Naive thymus-derived CD8-positive, alpha-beta T cell (primary cell): Measurements from ENCODE around the gene ZNF197. TPM values are rescaled to one million over a fixed set of nuclear protein-coding genes. Genes with fewer than 3 reads are reported as not detected.

Experiments
- ATAC-seq, 2 donors: fragments of 150-1000 bp; cut with Tn5 transposase in 1 of 2; sonication (Bioruptor Pico), chemical (Tn5 transposase) in 1 of 2; 1 replicate in 1 of 2; 2 replicates in 1 of 2; pipeline ENCODE4 v1.10.0; 2021; ENCODE audit warnings: mild to moderate bottlenecking in 2 of 2, moderate library complexity in 2 of 2
- POLR2A ChIA-PET: fragments of 350-600 bp; sonication (Branson Sonifier 250); formaldehyde crosslinking; loops from one replicate; lab custom pipeline; 2021; ENCODE audit warnings: antibody characterized with exemption; lab: Charles Lee
- DNase-seq, 10 donors: peaks; one replicate each; pipeline versions ENCODE4 v3.0.0 to v3.0.0-alpha.2; 2020 to 2022
- H3K27ac Mint-ChIP-seq, 10 donors: one replicate each; pipeline ENCODE4 v1.8.0; 2020 to 2022; ENCODE audit warnings: mild to moderate bottlenecking in 10 of 10, mixed read lengths in 10 of 10, moderate library complexity in 4 of 10, inconsistent platforms in 1 of 10
- H3K27me3 Mint-ChIP-seq, 5 donors: one replicate each; pipeline ENCODE4 v1.8.0; 2021 to 2022; ENCODE audit warnings: mixed read lengths in 5 of 5
- H3K36me3 Mint-ChIP-seq, 3 donors: one replicate each; pipeline ENCODE4 v1.8.0; 2020 to 2022; ENCODE audit warnings: mixed read lengths in 3 of 3, mild to moderate bottlenecking in 2 of 3, inconsistent platforms in 1 of 3
- H3K4me1 Mint-ChIP-seq, 4 donors: one replicate each; pipeline ENCODE4 v1.8.0; 2021 to 2022; ENCODE audit warnings: mixed read lengths in 4 of 4
- H3K4me3 Mint-ChIP-seq, 10 donors: one replicate each; pipeline ENCODE4 v1.8.0; 2020 to 2022; ENCODE audit warnings: mild to moderate bottlenecking in 10 of 10, mixed read lengths in 10 of 10, moderate library complexity in 6 of 10, inconsistent platforms in 1 of 10
- H3K9me3 Mint-ChIP-seq, 9 donors: one replicate each; pipeline ENCODE4 v1.8.0; 2020 to 2022; ENCODE audit warnings: mixed read lengths in 9 of 9, mild to moderate bottlenecking in 3 of 9, inconsistent platforms in 1 of 9, moderate library complexity in 1 of 9
- polyA plus RNA-seq, 3 donors: library from polyadenylated mRNA; unstranded; fragments of 300-500 nt; fragmentation: Illumina TruSeq; gene quantifications; one replicate each; pipeline ENCODE4 v1.2.3, GENCODE V29; 2021
- total RNA-seq, 8 experiments: library from RNA in 2 of 8; stranded (reverse) in 2 of 8; gene quantifications; one replicate each; pipeline ENCODE4 v1.2.3 and lab custom pipeline; 2021 to 2026

Gene ZNF197
- total and polyA plus RNA-seq, 5 experiments from 2014 or later: 3.2 to 17.2 (median 6.8) TPM

DNA sequence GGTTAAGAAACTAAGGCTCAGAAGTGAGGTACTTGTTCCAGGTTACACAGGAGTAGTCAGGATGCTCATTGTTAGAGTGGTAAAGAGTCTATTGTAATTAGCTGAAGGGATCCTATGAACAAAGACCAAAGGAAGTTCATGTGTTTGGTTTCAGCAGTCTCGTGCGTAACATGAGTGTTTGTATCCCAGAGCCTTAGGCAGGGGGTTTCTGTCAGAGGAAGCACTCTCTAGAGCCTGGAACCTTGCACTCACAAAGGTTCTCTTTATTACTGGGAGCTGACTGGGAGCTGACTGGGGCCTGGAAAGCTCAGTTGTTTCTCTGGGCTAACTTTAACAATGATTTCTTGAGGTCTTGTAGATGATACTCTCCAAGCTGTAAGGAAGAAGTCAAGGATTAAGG lies 3.9 kb downstream of the ZNF197 start:
- peaks cover 11 to 56% (median 40%) of the 10 kb centered on the region in 4 donors for H3K4me1 Mint-ChIP-seq
- H3K27ac Mint-ChIP-seq: no peak overlapping the region
- POLR2A ChIA-PET: no interaction called here
- DNase-seq (no peak), ATAC-seq (no peak)
- H3K9me3 Mint-ChIP-seq: no peaks in the 10 kb centered on the region
- H3K27me3 Mint-ChIP-seq: no peaks in the 10 kb centered on the region
- peaks cover 6 to 58% (median 50%) of the 10 kb centered on the region in 3 donors for H3K36me3 Mint-ChIP-seq
- no peak overlapping the region for H3K4me3 Mint-ChIP-seq

DNA sequence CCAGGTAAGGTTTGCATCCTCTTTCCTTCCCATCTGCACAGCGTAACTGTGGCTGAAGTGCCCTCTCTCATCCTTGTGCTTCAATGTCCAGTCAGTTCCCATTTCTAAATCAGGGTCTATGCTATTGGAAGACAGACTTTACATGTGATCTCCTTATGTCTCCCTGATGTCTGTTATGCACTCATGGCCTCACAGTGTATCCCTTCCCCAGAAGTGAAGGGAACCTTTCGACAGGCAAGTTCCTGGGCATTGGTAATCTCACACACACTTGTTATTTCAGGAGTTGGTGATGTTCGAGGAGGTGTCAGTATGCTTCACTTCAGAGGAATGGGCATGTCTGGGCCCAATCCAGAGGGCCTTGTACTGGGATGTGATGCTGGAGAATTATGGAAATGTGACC lies 7.4 kb downstream of the ZNF197 start:
- Mint-ChIP-seq H3K4me1 (peaks cover 8 to 36% (median 21%) of the 10 kb centered on the region in 4 donors), H3K4me3 (no peak overlapping the region), H3K36me3 (peaks cover 30 to 90% (median 82%) of the 10 kb centered on the region in 3 donors), H3K27me3 (no peaks in the 10 kb centered on the region), H3K27ac (peak overlapping the region in 1 of 10 donors; percentile 76), H3K9me3 (peaks cover 0 to 26% (median 16%) of the 10 kb centered on the region in 9 donors)
- POLR2A ChIA-PET: no interaction called here
- DNase-seq: no peak
- no peak for ATAC-seq

DNA sequence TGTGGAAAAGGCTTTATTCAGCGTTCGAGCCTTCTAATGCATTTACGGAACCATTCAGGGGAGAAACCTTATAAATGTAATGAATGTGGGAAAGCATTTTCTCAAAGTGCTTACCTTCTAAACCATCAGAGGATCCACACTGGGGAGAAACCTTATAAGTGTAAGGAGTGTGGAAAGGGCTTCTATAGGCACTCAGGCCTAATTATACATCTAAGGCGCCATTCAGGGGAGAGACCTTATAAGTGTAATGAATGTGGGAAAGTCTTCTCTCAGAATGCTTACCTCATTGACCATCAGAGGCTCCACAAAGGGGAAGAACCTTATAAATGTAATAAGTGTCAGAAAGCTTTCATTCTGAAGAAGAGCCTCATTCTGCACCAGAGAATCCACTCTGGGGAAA lies 17.5 kb downstream of the ZNF197 start:
- H3K36me3 Mint-ChIP-seq: peaks cover 60 to 86% (median 71%) of the 10 kb centered on the region in 3 donors
- POLR2A ChIA-PET: no interaction called here
- peaks cover 0 to 2% (median 0%) of the 10 kb centered on the region in 4 donors for H3K4me1 Mint-ChIP-seq
- ATAC-seq (no peak), DNase-seq (no peak)
- H3K27ac Mint-ChIP-seq: no peak overlapping the region
- H3K9me3 Mint-ChIP-seq: peaks cover 0 to 95% (median 60%) of the 10 kb centered on the region in 9 donors
- no peaks in the 10 kb centered on the region for H3K27me3 Mint-ChIP-seq
- peak overlapping the region in 1 of 10 donors; percentile 19 for H3K4me3 Mint-ChIP-seq

DNA sequence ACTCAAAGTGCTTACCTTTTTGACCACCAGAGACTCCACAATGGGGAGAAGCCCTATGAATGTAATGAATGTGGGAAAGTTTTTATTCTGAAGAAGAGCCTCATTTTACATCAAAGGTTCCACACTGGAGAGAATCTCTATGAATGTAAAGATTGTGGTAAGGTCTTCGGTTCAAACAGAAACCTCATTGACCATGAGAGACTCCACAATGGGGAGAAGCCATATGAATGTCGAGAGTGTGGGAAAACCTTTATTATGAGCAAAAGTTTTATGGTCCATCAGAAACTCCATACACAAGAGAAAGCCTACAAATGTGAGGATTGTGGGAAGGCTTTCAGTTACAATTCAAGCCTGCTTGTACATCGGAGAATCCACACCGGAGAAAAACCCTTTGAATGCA lies 18.2 kb downstream of the ZNF197 start:
- DNase-seq (no peak), ATAC-seq (no peak)
- Mint-ChIP-seq H3K4me1 (peaks cover 2 to 6% (median 5%) of the 10 kb centered on the region in 4 donors), H3K27me3 (peaks cover 0 to 1% (median 0%) of the 10 kb centered on the region in 5 donors), H3K9me3 (peaks cover 0 to 95% (median 61%) of the 10 kb centered on the region in 9 donors), H3K4me3 (no peak overlapping the region), H3K36me3 (peaks cover 53 to 85% (median 64%) of the 10 kb centered on the region in 3 donors), H3K27ac (no peak overlapping the region)
- POLR2A ChIA-PET: no interaction called here

DNA sequence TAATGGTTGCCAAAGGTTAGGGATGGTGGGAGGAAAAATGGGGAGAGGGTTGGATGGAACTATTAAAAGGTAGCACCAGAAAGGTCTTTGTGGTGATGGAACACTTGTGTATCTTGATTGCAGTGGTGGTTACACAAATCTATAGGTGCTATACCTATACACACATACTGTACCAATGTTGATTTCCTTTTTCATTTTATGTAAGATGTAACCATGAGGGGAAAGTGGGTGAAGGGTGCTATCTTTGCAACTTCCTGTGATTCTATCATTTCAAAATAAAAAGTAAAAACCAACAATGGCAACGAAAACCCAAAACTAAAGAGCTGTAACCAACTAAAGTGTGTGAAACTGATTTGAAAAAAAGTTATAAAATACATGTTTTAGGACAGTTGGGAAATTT lies 22.9 kb downstream of the ZNF197 start:
- H3K27ac Mint-ChIP-seq: peak overlapping the region in 5 of 10 donors; percentile 0 to 49 (median 26)
- peaks cover 28 to 67% (median 47%) of the 10 kb centered on the region in 3 donors for H3K36me3 Mint-ChIP-seq
- POLR2A ChIA-PET: no interaction called here
- ATAC-seq: no peak
- peak overlapping the region; percentile 70 to 88 (median 82) for H3K4me3 Mint-ChIP-seq
- peaks cover 0 to 83% (median 42%) of the 10 kb centered on the region in 9 donors for H3K9me3 Mint-ChIP-seq
- H3K27me3 Mint-ChIP-seq: peaks cover 0 to 2% (median 0%) of the 10 kb centered on the region in 5 donors
- no peak for DNase-seq
- peaks cover 2 to 18% (median 16%) of the 10 kb centered on the region in 4 donors for H3K4me1 Mint-ChIP-seq

DNA sequence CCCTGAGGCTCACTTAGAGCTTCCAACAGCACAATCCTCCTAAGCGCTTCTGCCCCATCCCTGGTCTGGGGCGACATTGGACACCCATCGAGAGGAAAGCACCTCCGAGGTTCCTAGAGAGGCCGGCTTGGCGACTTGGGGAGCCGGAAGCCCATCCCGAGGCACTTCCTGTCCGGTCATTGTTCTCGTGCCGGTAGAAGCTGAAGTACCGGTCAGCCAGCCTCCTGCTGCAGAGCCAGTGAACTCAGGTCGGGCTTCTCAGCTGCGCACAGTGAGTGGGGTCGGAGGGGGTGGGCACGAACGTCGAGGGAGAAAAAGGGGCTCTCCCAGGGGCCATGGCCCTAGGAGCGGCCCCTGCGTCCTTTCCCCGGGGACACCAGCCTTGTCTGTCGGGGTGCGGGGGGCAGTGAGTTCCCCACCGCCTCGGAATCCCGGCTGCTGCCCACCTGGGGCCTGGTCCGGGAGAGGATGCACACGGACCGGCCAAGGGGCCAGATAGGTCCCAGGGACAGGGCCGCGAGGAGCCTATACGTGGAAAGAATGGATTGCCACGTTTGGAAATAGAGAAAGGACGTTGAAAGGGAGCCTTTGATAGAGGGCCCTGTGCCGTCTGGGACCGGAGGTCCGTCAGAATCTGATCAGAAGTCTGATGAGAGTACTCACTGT lies 23.9 kb downstream of the ZNF197 start, which contains the start of gene ZNF35:
Gene ZNF35 (plus strand): TSS at position 169 of the 666 bp plus-strand sequence. CDS start 2,336 bp downstream, outside the sequence.
- Mint-ChIP-seq H3K9me3 (peaks cover 0 to 82% (median 39%) of the 10 kb centered on the region in 9 donors), H3K4me3 (peak within 1 kb of the TSS; percentile 70 to 88 (median 82)), H3K36me3 (peaks cover 29 to 66% (median 46%) of the 10 kb centered on the region in 3 donors), H3K4me1 (peaks cover 2 to 18% (median 16%) of the 10 kb centered on the region in 4 donors), H3K27ac (peak within 1 kb of the TSS in 8 of 10 donors; percentile 37 to 75 (median 51)), H3K27me3 (peaks cover 0 to 2% (median 0%) of the 10 kb centered on the region in 5 donors)
- POLR2A ChIA-PET: no interaction called here
- DNase-seq (peak in 1 of 10 donors; percentile 22), ATAC-seq (peak in 1 of 2 donors; percentile 23)

DNA sequence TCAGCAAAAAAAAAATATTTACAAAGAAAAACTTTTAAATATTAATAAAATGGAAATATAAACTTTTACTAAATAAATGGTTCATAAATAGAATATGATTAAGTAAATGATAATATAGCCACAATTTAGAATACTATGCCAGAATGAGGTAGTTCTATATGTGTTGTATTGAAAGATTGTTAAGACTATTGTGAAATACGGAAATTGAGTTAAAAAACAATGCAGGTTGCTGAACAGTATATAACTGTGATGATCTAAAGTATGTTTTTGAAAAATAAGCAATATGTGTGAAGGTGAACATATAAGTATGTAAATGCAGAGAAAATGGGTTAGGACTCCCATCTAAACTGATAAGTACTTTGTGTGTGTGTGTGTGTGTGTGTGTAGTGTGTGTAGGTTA lies 24.9 kb downstream of the ZNF197 start:
- POLR2A ChIA-PET: no interaction called here
- Mint-ChIP-seq H3K27me3 (peaks cover 0 to 2% (median 0%) of the 10 kb centered on the region in 5 donors), H3K4me1 (peaks cover 2 to 18% (median 16%) of the 10 kb centered on the region in 4 donors), H3K27ac (no peak overlapping the region), H3K36me3 (peaks cover 36 to 69% (median 50%) of the 10 kb centered on the region in 3 donors), H3K9me3 (peaks cover 0 to 87% (median 45%) of the 10 kb centered on the region in 9 donors), H3K4me3 (no peak overlapping the region)
- DNase-seq: no peak
- ATAC-seq: no peak

DNA sequence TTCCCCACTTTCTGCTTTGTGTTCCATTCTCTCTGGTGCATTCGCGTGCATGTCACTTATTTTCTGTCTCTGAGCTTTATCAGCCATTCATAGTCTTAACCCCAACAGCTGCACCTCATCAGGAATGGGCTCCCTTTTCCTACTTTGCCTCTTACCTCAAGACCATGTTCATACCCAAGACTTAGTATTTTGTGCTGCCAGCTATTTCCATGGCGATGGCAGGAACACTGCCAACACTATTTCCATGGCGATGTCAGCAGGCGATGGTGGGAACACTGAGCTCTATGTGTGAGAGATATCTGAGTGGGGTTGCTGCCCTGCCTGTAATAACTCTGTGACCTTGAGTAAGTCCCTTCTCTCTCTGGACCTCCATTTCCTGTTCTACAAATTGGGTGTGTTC lies 29.2 kb downstream of the ZNF197 start:
- DNase-seq: no peak
- H3K4me3 Mint-ChIP-seq: no peak overlapping the region
- ATAC-seq: no peak
- peaks cover 0 to 4% (median 0%) of the 10 kb centered on the region in 5 donors for H3K27me3 Mint-ChIP-seq
- H3K36me3 Mint-ChIP-seq: peaks cover 63 to 78% (median 70%) of the 10 kb centered on the region in 3 donors
- H3K4me1 Mint-ChIP-seq: peaks cover 4 to 6% (median 4%) of the 10 kb centered on the region in 4 donors
- peaks cover 11 to 85% (median 44%) of the 10 kb centered on the region in 9 donors for H3K9me3 Mint-ChIP-seq
- peak overlapping the region in 1 of 10 donors; percentile 13 for H3K27ac Mint-ChIP-seq
- POLR2A ChIA-PET: no interaction called here

DNA sequence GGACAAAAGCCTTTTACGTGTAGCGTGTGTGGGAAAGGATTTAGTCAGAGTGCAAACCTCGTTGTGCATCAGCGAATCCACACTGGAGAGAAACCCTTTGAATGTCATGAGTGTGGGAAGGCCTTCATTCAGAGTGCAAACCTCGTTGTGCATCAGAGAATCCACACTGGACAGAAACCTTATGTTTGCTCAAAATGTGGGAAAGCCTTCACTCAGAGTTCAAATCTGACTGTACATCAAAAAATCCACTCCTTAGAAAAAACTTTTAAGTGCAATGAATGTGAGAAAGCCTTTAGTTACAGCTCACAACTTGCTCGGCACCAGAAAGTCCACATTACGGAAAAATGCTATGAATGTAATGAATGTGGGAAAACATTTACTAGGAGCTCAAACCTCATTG lies 34.2 kb downstream of the ZNF197 start:
- POLR2A ChIA-PET: no interaction called here
- ATAC-seq: no peak
- peaks cover 11 to 90% (median 48%) of the 10 kb centered on the region in 9 donors for H3K9me3 Mint-ChIP-seq
- H3K27me3 Mint-ChIP-seq: peaks cover 0 to 4% (median 0%) of the 10 kb centered on the region in 5 donors
- H3K4me3 Mint-ChIP-seq: no peak overlapping the region
- H3K4me1 Mint-ChIP-seq: peaks cover 0 to 4% (median 0%) of the 10 kb centered on the region in 4 donors
- H3K36me3 Mint-ChIP-seq: peaks cover 48 to 75% (median 74%) of the 10 kb centered on the region in 3 donors
- DNase-seq: no peak
- no peak overlapping the region for H3K27ac Mint-ChIP-seq

DNA sequence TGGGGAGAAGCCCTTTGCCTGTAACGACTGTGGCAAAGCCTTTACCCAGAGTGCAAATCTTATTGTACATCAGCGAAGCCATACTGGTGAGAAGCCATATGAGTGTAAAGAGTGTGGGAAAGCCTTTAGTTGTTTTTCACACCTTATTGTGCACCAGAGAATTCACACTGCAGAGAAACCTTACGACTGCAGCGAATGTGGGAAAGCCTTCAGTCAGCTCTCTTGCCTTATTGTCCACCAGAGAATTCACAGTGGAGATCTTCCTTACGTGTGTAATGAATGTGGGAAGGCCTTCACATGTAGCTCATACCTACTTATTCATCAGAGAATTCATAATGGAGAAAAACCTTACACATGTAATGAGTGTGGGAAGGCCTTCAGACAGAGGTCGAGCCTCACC lies 34.6 kb downstream of the ZNF197 start:
- no peak overlapping the region for H3K27ac Mint-ChIP-seq
- H3K27me3 Mint-ChIP-seq: peaks cover 0 to 4% (median 0%) of the 10 kb centered on the region in 5 donors
- no peak for DNase-seq
- no peak overlapping the region for H3K4me3 Mint-ChIP-seq
- no peak for ATAC-seq
- peaks cover 44 to 76% (median 70%) of the 10 kb centered on the region in 3 donors for H3K36me3 Mint-ChIP-seq
- POLR2A ChIA-PET: no interaction called here
- H3K9me3 Mint-ChIP-seq: peaks cover 14 to 90% (median 46%) of the 10 kb centered on the region in 9 donors
- peaks cover 0 to 4% (median 0%) of the 10 kb centered on the region in 4 donors for H3K4me1 Mint-ChIP-seq

DNA sequence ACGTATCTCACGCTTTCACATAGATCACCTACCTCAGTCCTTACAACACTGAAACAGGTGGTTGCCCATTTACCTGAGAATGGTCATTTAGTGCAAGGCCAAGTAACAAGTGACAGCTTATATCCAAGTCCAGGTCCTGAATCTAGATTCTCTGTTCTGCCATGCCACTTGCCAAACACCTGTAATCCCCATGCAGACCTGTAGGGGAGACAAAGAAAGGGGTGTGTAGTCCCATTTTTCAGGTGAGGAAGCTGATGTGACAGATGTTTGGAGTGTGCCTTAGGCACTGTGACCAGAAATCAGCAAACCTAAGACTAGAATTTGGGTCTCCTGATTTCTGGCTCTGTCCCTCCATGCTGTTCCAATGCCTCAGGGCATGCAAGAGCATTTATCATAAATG lies 36.4 kb downstream of the ZNF197 start:
- Mint-ChIP-seq H3K36me3 (peaks cover 35 to 85% (median 67%) of the 10 kb centered on the region in 3 donors), H3K27ac (peak overlapping the region in 1 of 10 donors; percentile 79), H3K9me3 (peaks cover 21 to 97% (median 55%) of the 10 kb centered on the region in 9 donors)

DNA sequence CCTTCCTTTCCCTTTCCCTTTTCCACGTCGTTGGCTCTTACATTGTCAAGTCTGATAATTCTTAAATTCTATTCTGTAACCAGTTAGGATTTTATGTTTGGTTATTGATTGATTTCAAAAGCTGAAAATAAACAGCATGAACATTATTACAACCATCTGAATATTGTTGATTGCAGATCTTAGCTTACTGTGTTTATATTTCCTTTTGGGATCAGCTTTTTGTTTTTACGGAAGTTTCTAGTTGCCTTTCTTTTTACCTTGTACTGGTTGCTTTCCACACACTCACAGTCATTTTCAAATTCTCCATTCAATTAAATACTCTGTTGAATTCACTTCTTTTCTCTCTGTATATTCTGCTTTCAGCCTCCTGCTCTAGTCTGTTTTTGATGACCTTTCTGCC lies 40.3 kb downstream of the ZNF197 start:
- H3K9me3 Mint-ChIP-seq: peaks cover 17 to 90% (median 57%) of the 10 kb centered on the region in 9 donors
- ATAC-seq (no peak), DNase-seq (no peak)
- peaks cover under 1 to 72% (median 44%) of the 10 kb centered on the region in 3 donors for H3K36me3 Mint-ChIP-seq
- H3K4me3 Mint-ChIP-seq: no peak overlapping the region
- POLR2A ChIA-PET: no interaction called here
- no peaks in the 10 kb centered on the region for H3K4me1 Mint-ChIP-seq
- H3K27me3 Mint-ChIP-seq: no peaks in the 10 kb centered on the region
- H3K27ac Mint-ChIP-seq: no peak overlapping the region

More for the DNA sequence above, 36.4 kb downstream of the ZNF197 start:
- H3K4me3 Mint-ChIP-seq: no peak overlapping the region
- DNase-seq (no peak), ATAC-seq (no peak)
- POLR2A ChIA-PET: no interaction called here
- H3K4me1 Mint-ChIP-seq: no peaks in the 10 kb centered on the region
- H3K27me3 Mint-ChIP-seq: no peaks in the 10 kb centered on the region

DNA sequence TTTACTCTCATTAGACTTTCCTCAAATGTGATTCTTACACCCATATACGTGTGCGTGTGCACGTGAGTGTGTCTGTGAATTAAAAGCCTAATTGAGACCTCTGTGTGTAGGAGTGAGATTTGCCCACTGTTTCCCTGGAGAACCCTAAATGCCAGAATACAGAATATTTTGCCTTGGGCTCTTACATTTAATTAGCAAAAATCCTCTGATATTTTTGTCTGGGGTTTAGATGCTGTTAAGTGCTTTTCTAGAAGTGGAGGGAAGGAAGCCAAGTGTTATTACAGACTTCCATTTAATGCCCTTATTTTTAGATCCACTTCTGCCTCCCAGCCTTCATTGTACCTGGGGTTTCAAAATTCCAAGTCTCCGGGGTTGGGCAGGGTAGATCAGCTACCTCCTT lies 41.5 kb downstream of the ZNF197 start:
- peaks cover 0 to 61% (median 33%) of the 10 kb centered on the region in 3 donors for H3K36me3 Mint-ChIP-seq
- POLR2A ChIA-PET: no interaction called here
- no peak overlapping the region for H3K4me3 Mint-ChIP-seq
- peak overlapping the region in 1 of 10 donors; percentile 50 for H3K27ac Mint-ChIP-seq
- H3K27me3 Mint-ChIP-seq: no peaks in the 10 kb centered on the region
- H3K4me1 Mint-ChIP-seq: no peaks in the 10 kb centered on the region
- ATAC-seq: no peak
- no peak for DNase-seq
- H3K9me3 Mint-ChIP-seq: peaks cover 14 to 78% (median 57%) of the 10 kb centered on the region in 9 donors
